Breast epithelium (tissue), 4 donors: ENCODE measurements around the gene ABCB8. TPM values are rescaled to one million over a fixed set of nuclear protein-coding genes. Genes with fewer than 3 reads are reported as not detected.

Experiments
- DNase-seq, 2 donors: peaks; one replicate each; pipeline ENCODE4 v3.0.0-alpha.2; 2019; ENCODE audit warnings: low spot score in 2 of 2
- H3K27ac ChIP-seq, 2 donors: fragments of 200-600 bp; sonication (generic) in 1 of 2; one replicate each; pipeline ENCODE4 v1.5.1; 2016 to 2019; ENCODE audit warnings: mild to moderate bottlenecking in 1 of 2
- H3K27me3 ChIP-seq, 2 donors: fragments of 200-600 bp; sonication (generic) in 1 of 2; one replicate each; pipeline versions ENCODE4 v1.5.1 to v1.6.0; 2017 to 2019; ENCODE audit warnings: control low read depth in 1 of 2, mild to moderate bottlenecking in 1 of 2
- H3K36me3 ChIP-seq: fragments of 200-600 bp; one replicate; pipeline ENCODE4 v1.5.1; 2019
- H3K4me1 ChIP-seq, 2 donors: fragments of 200-600 bp; sonication (generic); one replicate each; pipeline ENCODE4 v1.5.1; 2016 to 2019; ENCODE audit warnings: control low read depth in 1 of 2
- H3K4me3 ChIP-seq, 3 donors: fragments of 200-600 bp; sonication (generic); 1 replicate in 2 of 3; 2 replicates in 1 of 3; pipeline ENCODE4 v1.5.1; 2016 to 2019; ENCODE audit warnings: mild to moderate bottlenecking in 3 of 3, moderate library complexity in 2 of 3
- H3K9me3 ChIP-seq, 2 donors: fragments of 200-600 bp; sonication (generic) in 1 of 2; one replicate each; pipeline ENCODE4 v1.5.1; 2016 to 2019; ENCODE audit warnings: control low read depth in 1 of 2
- POLR2A ChIP-seq: fragments of 450-650 bp; IDR thresholded peaks from one replicate; pipeline ENCODE4 v1.6.1; 2016; ENCODE audit warnings: antibody characterized with exemption, mild to moderate bottlenecking, moderate library complexity
- POLR2AphosphoS5 ChIP-seq, 3 donors: sonication (generic); formaldehyde crosslinking; IDR thresholded peaks; one replicate each; pipeline ENCODE4 v1.6.1; 2017; ENCODE audit warnings: antibody characterized with exemption in 3 of 3
- intact Hi-C: fragments of 100-400 bp; cut with DNase I; formaldehyde crosslinking; loops from one replicate; pipeline ENCODE4 v1.15.1; 2023; ENCODE audit warnings: low total_unique reads
- total RNA-seq, 3 donors: library from RNA; depleted of rRNA; stranded (reverse); fragments of >200 nt; gene quantifications; one replicate each; pipeline ENCODE4 v1.1.0, GENCODE V29; 2016
- TF ChIP-seq, protein P1 (sequence below), 3 donors: fragments of 450-650 bp; IDR thresholded peaks; one replicate each; pipeline ENCODE4 v1.5.1; 2016 to 2017; ENCODE audit warnings: antibody characterized with exemption in 3 of 3, mild to moderate bottlenecking in 3 of 3, moderate library complexity in 3 of 3

ABCB8 gene
- total RNA-seq, 3 donors from 2014 or later = 14.7 to 19.3 (median 17.6) TPM

DNA sequence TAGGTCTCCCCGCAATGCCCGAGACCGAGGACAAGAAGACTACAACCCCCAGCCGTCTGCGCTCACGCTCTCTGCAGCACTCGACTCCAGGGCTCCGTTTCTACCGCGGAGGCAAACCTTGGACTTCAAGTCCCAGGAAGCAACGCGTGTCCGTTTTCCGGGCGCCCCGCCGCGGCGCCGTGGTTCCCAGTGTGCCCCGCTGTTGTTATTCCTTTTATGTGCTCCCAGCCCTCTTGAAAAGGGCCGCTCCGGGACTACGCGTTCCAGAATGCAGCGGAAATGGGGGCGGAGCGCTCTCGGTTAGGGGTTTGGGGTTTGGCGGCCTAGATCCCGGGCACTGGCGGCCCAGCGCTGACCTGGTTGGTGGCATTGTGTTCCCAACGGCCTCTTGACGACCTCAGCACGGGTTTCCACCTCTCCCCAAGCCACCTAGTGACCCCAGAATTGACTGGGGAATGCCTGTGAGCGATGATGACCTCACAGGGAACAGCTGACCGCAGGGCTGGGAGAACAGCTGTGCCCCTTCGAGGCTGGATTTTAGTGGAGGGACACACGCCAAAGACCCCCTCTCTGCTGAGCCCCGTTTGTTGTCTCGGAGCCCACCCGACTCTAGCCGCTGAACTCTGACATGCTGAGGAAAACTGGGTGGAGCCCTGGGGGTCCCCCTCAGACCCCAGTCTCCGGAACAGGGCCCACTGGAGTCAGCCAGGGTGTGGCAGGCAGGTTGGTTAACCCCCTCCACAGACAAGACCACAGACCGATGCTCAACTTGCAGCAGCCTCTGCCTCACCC is 29.9 kb downstream of the ABCB8 start:
- intact Hi-C loops = no loop called here
- peaks cover 20 to 24% of the 10 kb centered on the region in 2 donors for H3K4me1 ChIP-seq

DNA sequence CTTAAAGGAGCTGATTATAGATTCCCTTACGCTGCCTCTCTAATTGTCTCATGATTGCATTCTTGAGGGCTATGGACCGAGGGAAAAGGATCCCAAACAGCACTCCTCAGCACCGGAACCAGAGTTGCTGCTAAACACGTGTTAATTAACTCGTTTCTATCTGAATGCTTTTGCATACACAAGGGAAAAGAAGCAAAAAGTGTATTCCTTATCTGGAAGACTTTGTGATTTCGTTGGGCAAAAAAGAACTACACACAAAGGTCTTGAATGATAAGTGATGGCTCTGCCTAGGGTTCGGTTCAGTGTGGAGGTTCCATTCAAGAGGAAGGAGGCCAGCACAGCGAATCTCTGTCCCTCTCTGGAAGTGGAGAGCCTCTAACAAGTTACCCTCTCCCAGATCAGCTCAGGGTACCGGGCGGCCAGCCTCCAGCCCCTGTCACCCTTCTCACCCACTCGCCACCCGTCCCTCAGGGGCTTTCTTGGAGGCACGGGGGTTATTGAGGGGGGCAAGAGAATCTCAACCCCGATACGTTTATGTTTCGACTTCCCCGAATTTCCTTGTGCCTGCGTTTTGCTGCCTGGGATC is 30.6 kb downstream of the ABCB8 start:
- Histone ChIP-seq H3K36me3 (no peaks in the 10 kb centered on the region), H3K27ac (peak overlapping the region; percentile 97 to 100), H3K27me3 (no peaks in the 10 kb centered on the region), H3K4me3 (peak overlapping the region; percentile 81 to 98 (median 86)), H3K4me1 (peaks cover 20 to 24% of the 10 kb centered on the region in 2 donors), H3K9me3 (no peaks in the 10 kb centered on the region)
- intact Hi-C loops = no loop called here
- no peak for DNase-seq
- TF ChIP-seq POLR2A (no peak), POLR2AphosphoS5 (IDR thresholded peaks at IDR 0.05) (no peak)
- TF ChIP-seq, protein P1, sequence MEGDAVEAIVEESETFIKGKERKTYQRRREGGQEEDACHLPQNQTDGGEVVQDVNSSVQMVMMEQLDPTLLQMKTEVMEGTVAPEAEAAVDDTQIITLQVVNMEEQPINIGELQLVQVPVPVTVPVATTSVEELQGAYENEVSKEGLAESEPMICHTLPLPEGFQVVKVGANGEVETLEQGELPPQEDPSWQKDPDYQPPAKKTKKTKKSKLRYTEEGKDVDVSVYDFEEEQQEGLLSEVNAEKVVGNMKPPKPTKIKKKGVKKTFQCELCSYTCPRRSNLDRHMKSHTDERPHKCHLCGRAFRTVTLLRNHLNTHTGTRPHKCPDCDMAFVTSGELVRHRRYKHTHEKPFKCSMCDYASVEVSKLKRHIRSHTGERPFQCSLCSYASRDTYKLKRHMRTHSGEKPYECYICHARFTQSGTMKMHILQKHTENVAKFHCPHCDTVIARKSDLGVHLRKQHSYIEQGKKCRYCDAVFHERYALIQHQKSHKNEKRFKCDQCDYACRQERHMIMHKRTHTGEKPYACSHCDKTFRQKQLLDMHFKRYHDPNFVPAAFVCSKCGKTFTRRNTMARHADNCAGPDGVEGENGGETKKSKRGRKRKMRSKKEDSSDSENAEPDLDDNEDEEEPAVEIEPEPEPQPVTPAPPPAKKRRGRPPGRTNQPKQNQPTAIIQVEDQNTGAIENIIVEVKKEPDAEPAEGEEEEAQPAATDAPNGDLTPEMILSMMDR (IDR thresholded peaks at IDR 0.05) = no peak

More for the DNA sequence above, 29.9 kb downstream of the ABCB8 start:
- H3K4me3 ChIP-seq = peak overlapping the region; percentile 81 to 98 (median 86)
- DNase-seq = peak; percentile 98 to 99
- no peaks in the 10 kb centered on the region for H3K9me3 ChIP-seq
- no peaks in the 10 kb centered on the region for H3K27me3 ChIP-seq
- TF ChIP-seq, protein P1 (IDR thresholded peaks at IDR 0.05) = no peak
- TF ChIP-seq POLR2A (peak; percentile 50), POLR2AphosphoS5 (IDR thresholded peaks at IDR 0.05) (peak; percentile 76 to 87 (median 80))
- no peaks in the 10 kb centered on the region for H3K36me3 ChIP-seq
- peak overlapping the region; percentile 97 to 100 for H3K27ac ChIP-seq

- TF ChIP-seq POLR2A = no peak
- TF ChIP-seq, protein P1 (IDR thresholded peaks at IDR 0.05) = peak in 2 of 3 donors; percentile 9 to 29
- Histone ChIP-seq H3K4me1 (peaks cover 20 to 24% of the 10 kb centered on the region in 2 donors), H3K9me3 (no peaks in the 10 kb centered on the region), H3K27ac (peak within 1 kb of the TSS; percentile 97 to 100), H3K4me3 (peak within 1 kb of the TSS; percentile 81 to 98 (median 86)), H3K36me3 (no peaks in the 10 kb centered on the region), H3K27me3 (no peaks in the 10 kb centered on the region)
- peak; percentile 65 to 71 for DNase-seq
- intact Hi-C loops = no loop called here
These were observed 31.3 kb downstream of the ABCB8 start, which contains the start of gene SLC4A2 for GRCh38 chr7:151059367-151060112. SLC4A2 (plus strand) TSS chr7:151059589; CDS start chr7:151061988, 2,399 bp downstream.

GRCh38 chr7:151060113-151060415 is 31.8 kb downstream of the ABCB8 start:
- TF ChIP-seq POLR2A (no peak), POLR2AphosphoS5 (IDR thresholded peaks at IDR 0.05) (peak in 1 of 3 donors; percentile 2)
- TF ChIP-seq, protein P1 (IDR thresholded peaks at IDR 0.05) = no peak

More at GRCh38 chr7:151060113-151060415, 31.8 kb downstream of the ABCB8 start:
- Histone ChIP-seq H3K9me3 (no peaks in the 10 kb centered on the region), H3K36me3 (no peaks in the 10 kb centered on the region), H3K27me3 (no peaks in the 10 kb centered on the region), H3K4me3 (peak overlapping the region; percentile 81 to 98 (median 86)), H3K27ac (peak overlapping the region; percentile 97 to 100), H3K4me1 (peaks cover 20 to 24% of the 10 kb centered on the region in 2 donors)
- DNase-seq = peak in 1 of 2 donors; percentile 43
- intact Hi-C loops = no loop called here
